ENCODE data around the gene TRAF3.
"Not testable (repeated sequence)": the region's sequence is repeated elsewhere in the genome, so short reads cannot be mapped to it uniquely, and the experiment has no call there.

The TRAF3 gene

GRCh38 chr14:102885737-102886447 lies 108.6 kb downstream of the TRAF3 start:
- H3K4me1 ChIP-seq (ENCODE audit: control insufficient read depth, insufficient read depth, low read length) = no peaks in the 10 kb centered on the region
- H3K4me3 ChIP-seq (ENCODE audit: low read length) = no peak overlapping the region
- no peak overlapping the region for H3K9ac ChIP-seq (ENCODE audit: low read length)
- no peaks in the 10 kb centered on the region for H3K36me3 ChIP-seq (ENCODE audit: control insufficient read depth, insufficient read depth, low read length)
- H3K9me3 ChIP-seq (ENCODE audit: control insufficient read depth, low read length) = no peaks in the 10 kb centered on the region
- H3K27me3 ChIP-seq (ENCODE audit: control insufficient read depth, insufficient read depth, low read length) = no peaks in the 10 kb centered on the region

GRCh38 chr14:102888748-102889147 lies 111.5 kb downstream of the TRAF3 start:
- no peaks in the 10 kb centered on the region for H3K4me1 ChIP-seq (ENCODE audit: control insufficient read depth, insufficient read depth, low read length)
- H3K36me3 ChIP-seq (ENCODE audit: control insufficient read depth, insufficient read depth, low read length) = no peaks in the 10 kb centered on the region
- no peak overlapping the region for H3K4me3 ChIP-seq (ENCODE audit: low read length)
- no peaks in the 10 kb centered on the region for H3K27me3 ChIP-seq (ENCODE audit: control insufficient read depth, insufficient read depth, low read length)
- no peaks in the 10 kb centered on the region for H3K9me3 ChIP-seq (ENCODE audit: control insufficient read depth, low read length)
- H3K9ac ChIP-seq (ENCODE audit: low read length) = no peak overlapping the region

GRCh38 chr14:102889615-102890014 lies 112.4 kb downstream of the TRAF3 start:
- Histone ChIP-seq H3K4me3 (ENCODE audit: low read length) (no peak overlapping the region), H3K36me3 (ENCODE audit: control insufficient read depth, insufficient read depth, low read length) (no peaks in the 10 kb centered on the region), H3K9ac (ENCODE audit: low read length) (no peak overlapping the region), H3K27me3 (ENCODE audit: control insufficient read depth, insufficient read depth, low read length) (no peaks in the 10 kb centered on the region), H3K9me3 (ENCODE audit: control insufficient read depth, low read length) (no peaks in the 10 kb centered on the region), H3K4me1 (ENCODE audit: control insufficient read depth, insufficient read depth, low read length) (no peaks in the 10 kb centered on the region)

GRCh38 chr14:102891111-102891510 lies 113.9 kb downstream of the TRAF3 start:
- Histone ChIP-seq H3K36me3 (ENCODE audit: control insufficient read depth, insufficient read depth, low read length) (no peaks in the 10 kb centered on the region), H3K4me1 (ENCODE audit: control insufficient read depth, insufficient read depth, low read length) (no peaks in the 10 kb centered on the region), H3K27me3 (ENCODE audit: control insufficient read depth, insufficient read depth, low read length) (no peaks in the 10 kb centered on the region), H3K9ac (ENCODE audit: low read length) (no peak overlapping the region), H3K9me3 (ENCODE audit: control insufficient read depth, low read length) (no peaks in the 10 kb centered on the region), H3K4me3 (ENCODE audit: low read length) (no peak overlapping the region)

- Histone ChIP-seq H3K4me3 (ENCODE audit: low read length) (no peak overlapping the region), H3K9me3 (ENCODE audit: control insufficient read depth, low read length) (no peaks in the 10 kb centered on the region), H3K36me3 (ENCODE audit: control insufficient read depth, insufficient read depth, low read length) (no peaks in the 10 kb centered on the region), H3K27me3 (ENCODE audit: control insufficient read depth, insufficient read depth, low read length) (no peaks in the 10 kb centered on the region), H3K9ac (ENCODE audit: low read length) (no peak overlapping the region), H3K4me1 (ENCODE audit: control insufficient read depth, insufficient read depth, low read length) (no peaks in the 10 kb centered on the region)
These were observed 114.3 kb downstream of the TRAF3 start for GRCh38 chr14:102891556-102891955.

- Histone ChIP-seq H3K36me3 (ENCODE audit: control insufficient read depth, insufficient read depth, low read length) (no peaks in the 10 kb centered on the region), H3K4me3 (ENCODE audit: low read length) (no peak overlapping the region), H3K27me3 (ENCODE audit: control insufficient read depth, insufficient read depth, low read length) (no peaks in the 10 kb centered on the region), H3K4me1 (ENCODE audit: control insufficient read depth, insufficient read depth, low read length) (no peaks in the 10 kb centered on the region), H3K9ac (ENCODE audit: low read length) (no peak overlapping the region), H3K9me3 (ENCODE audit: control insufficient read depth, low read length) (no peaks in the 10 kb centered on the region)
These were observed 115.4 kb downstream of the TRAF3 start for GRCh38 chr14:102892651-102893050.

GRCh38 chr14:102893452-102893851 lies 116.2 kb downstream of the TRAF3 start:
- H3K9me3 ChIP-seq (ENCODE audit: control insufficient read depth, low read length) = no peaks in the 10 kb centered on the region
- no peak overlapping the region for H3K9ac ChIP-seq (ENCODE audit: low read length)
- H3K4me3 ChIP-seq (ENCODE audit: low read length) = no peak overlapping the region
- H3K4me1 ChIP-seq (ENCODE audit: control insufficient read depth, insufficient read depth, low read length) = no peaks in the 10 kb centered on the region
- no peaks in the 10 kb centered on the region for H3K36me3 ChIP-seq (ENCODE audit: control insufficient read depth, insufficient read depth, low read length)
- H3K27me3 ChIP-seq (ENCODE audit: control insufficient read depth, insufficient read depth, low read length) = no peaks in the 10 kb centered on the region

- not testable (repeated sequence) for H3K9ac ChIP-seq (ENCODE audit: low read length); H3K4me3 ChIP-seq (ENCODE audit: low read length); H3K9me3 ChIP-seq (ENCODE audit: control insufficient read depth, low read length); H3K36me3 ChIP-seq (ENCODE audit: control insufficient read depth, insufficient read depth, low read length); H3K27me3 ChIP-seq (ENCODE audit: control insufficient read depth, insufficient read depth, low read length); H3K4me1 ChIP-seq (ENCODE audit: control insufficient read depth, insufficient read depth, low read length)
These were observed 119.5 kb downstream of the TRAF3 start for GRCh38 chr14:102896735-102897134.

- H3K9ac ChIP-seq (ENCODE audit: low read length) = no peak overlapping the region
- H3K4me1 ChIP-seq (ENCODE audit: control insufficient read depth, insufficient read depth, low read length) = no peaks in the 10 kb centered on the region
- no peaks in the 10 kb centered on the region for H3K36me3 ChIP-seq (ENCODE audit: control insufficient read depth, insufficient read depth, low read length)
- H3K4me3 ChIP-seq (ENCODE audit: low read length) = no peak overlapping the region
- no peaks in the 10 kb centered on the region for H3K9me3 ChIP-seq (ENCODE audit: control insufficient read depth, low read length)
- H3K27me3 ChIP-seq (ENCODE audit: control insufficient read depth, insufficient read depth, low read length) = no peaks in the 10 kb centered on the region
These were observed 120.2 kb downstream of the TRAF3 start for GRCh38 chr14:102897299-102898027.

GRCh38 chr14:102898298-102898697 lies 121.0 kb downstream of the TRAF3 start:
- H3K27me3 ChIP-seq (ENCODE audit: control insufficient read depth, insufficient read depth, low read length) = no peaks in the 10 kb centered on the region

GRCh38 chr14:102898776-102899515 lies 121.7 kb downstream of the TRAF3 start:
- Histone ChIP-seq H3K36me3 (ENCODE audit: control insufficient read depth, insufficient read depth, low read length) (no peaks in the 10 kb centered on the region), H3K9me3 (ENCODE audit: control insufficient read depth, low read length) (no peaks in the 10 kb centered on the region), H3K9ac (ENCODE audit: low read length) (no peak overlapping the region), H3K27me3 (ENCODE audit: control insufficient read depth, insufficient read depth, low read length) (no peaks in the 10 kb centered on the region), H3K4me1 (ENCODE audit: control insufficient read depth, insufficient read depth, low read length) (no peaks in the 10 kb centered on the region), H3K4me3 (ENCODE audit: low read length) (no peak overlapping the region)

More at GRCh38 chr14:102898298-102898697, 121.0 kb downstream of the TRAF3 start:
- Histone ChIP-seq H3K4me1 (ENCODE audit: control insufficient read depth, insufficient read depth, low read length) (no peaks in the 10 kb centered on the region), H3K36me3 (ENCODE audit: control insufficient read depth, insufficient read depth, low read length) (no peaks in the 10 kb centered on the region), H3K4me3 (ENCODE audit: low read length) (no peak overlapping the region), H3K9me3 (ENCODE audit: control insufficient read depth, low read length) (no peaks in the 10 kb centered on the region), H3K9ac (ENCODE audit: low read length) (no peak overlapping the region)

GRCh38 chr14:102899516-102899900 lies 122.3 kb downstream of the TRAF3 start:
- no peaks in the 10 kb centered on the region for H3K36me3 ChIP-seq (ENCODE audit: control insufficient read depth, insufficient read depth, low read length)

More at GRCh38 chr14:102899516-102899900, 122.3 kb downstream of the TRAF3 start:
- no peaks in the 10 kb centered on the region for H3K4me1 ChIP-seq (ENCODE audit: control insufficient read depth, insufficient read depth, low read length)
- H3K9ac ChIP-seq (ENCODE audit: low read length) = no peak overlapping the region
- H3K4me3 ChIP-seq (ENCODE audit: low read length) = no peak overlapping the region
- H3K27me3 ChIP-seq (ENCODE audit: control insufficient read depth, insufficient read depth, low read length) = no peaks in the 10 kb centered on the region
- no peaks in the 10 kb centered on the region for H3K9me3 ChIP-seq (ENCODE audit: control insufficient read depth, low read length)
